ENCODE data around the gene MN1. TPM values are rescaled to one million over a fixed set of nuclear protein-coding genes. Genes with fewer than 3 reads are reported as not detected.

MN1 gene
- total and polyA plus RNA-seq, 2 of the 8 experiments (the other 6 are each of a cell fraction or from before 2014, with no cell fraction given), result 3.1 to 4.9 TPM

GRCh38 chr22:27820896-27821866, 19.6 kb upstream of the MN1 start:
- Histone ChIP-seq H3K79me2 (ENCODE audit: control insufficient read depth in 1 of 2, insufficient read depth in 2 of 2, low read length in 2 of 2) (no peaks in the 10 kb centered on the region), H3K18ac (ENCODE audit: extremely low read depth, low read length) (no peak overlapping the region), H3K9ac (replicated peaks in 1 of 4; ENCODE audit: extremely low read depth in 1 of 4, low read depth in 3 of 4, low read length in 3 of 4) (no peak overlapping the region), H3K27me3 (replicated peaks in 1 of 4; ENCODE audit: control insufficient read depth in 3 of 4, extremely low read depth in 1 of 4, insufficient read depth in 3 of 4, low read length in 3 of 4) (no peaks in the 10 kb centered on the region), H2BK15ac (ENCODE audit: low read length) (0 out of 2 replicates have a peak overlapping the region, but pooled peaks have one; percentile 40), H3K79me1 (ENCODE audit: low read depth, low read length) (no peaks in the 10 kb centered on the region), H2BK5ac (ENCODE audit: low read depth, low read length) (no peak overlapping the region), H3K4ac (replicated peaks; ENCODE audit: insufficient read length, low read depth, low read length) (no peak overlapping the region), H2AK5ac (ENCODE audit: low read depth, low read length) (peak overlapping the region; percentile 6; the same call in 1 of the 2 replicates), H3K56ac (replicated peaks; ENCODE audit: insufficient read length, low read depth, low read length) (no peak overlapping the region), H4K5ac (ENCODE audit: insufficient read length, low read depth, low read length) (no peak overlapping the region), H2BK12ac (ENCODE audit: low read depth, low read length) (peak overlapping the region; percentile 68; the same call in 1 of the 2 replicates), H2BK20ac (ENCODE audit: low read length) (no peak overlapping the region), H4K20me1 (replicated peaks in 1 of 2; ENCODE audit: control insufficient read depth in 1 of 2, insufficient read depth in 2 of 2, low read length in 2 of 2) (no peaks in the 10 kb centered on the region), H3K27ac (ENCODE audit: low read depth, low read length) (no peak overlapping the region), H3K9me3 (ENCODE audit: insufficient read depth in 2 of 2, low read depth in 1 of 2, low read length in 1 of 2) (no peaks in the 10 kb centered on the region), H3K4me2 (ENCODE audit: insufficient read depth in 1 of 2, low read depth in 2 of 2, low read length in 2 of 2) (no peak overlapping the region), H3K36me3 (ENCODE audit: control insufficient read depth in 2 of 4, insufficient read depth in 4 of 4, low read length in 3 of 4) (no peaks in the 10 kb centered on the region), H3K23me2 (ENCODE audit: low read depth, low read length) (no peaks in the 10 kb centered on the region), H3K23ac (ENCODE audit: insufficient read length) (no peak overlapping the region), H2AFZ (ENCODE audit: low read length) (0 out of 2 replicates have a peak overlapping the region, but pooled peaks have one; percentile 13), H2BK120ac (replicated peaks; ENCODE audit: low read depth, low read length) (no peak overlapping the region), H4K91ac (replicated peaks; ENCODE audit: insufficient read length, low read length) (no peak overlapping the region), H3K4me3 (ENCODE audit: extremely low read depth in 1 of 4, insufficient read depth in 2 of 4, low read depth in 3 of 4, low read length in 4 of 4) (no peak overlapping the region), H4K8ac (ENCODE audit: extremely low read depth, insufficient read depth, low read length) (no peak overlapping the region), H3K14ac (ENCODE audit: insufficient read length) (no peak overlapping the region), H3K4me1 (replicated peaks in 1 of 4; ENCODE audit: control insufficient read depth in 3 of 4, insufficient read depth in 4 of 4, low read length in 3 of 4) (peaks cover 0 to 6% (median 0%) of the 10 kb centered on the region in 4 experiments; a peak in 2 of 7 replicates)
- no peak for FAIRE-seq
- ChIA-PET CTCF (ENCODE audit: partially characterized antibody) (interaction anchor here (1.1 kb wide), 1 partner anchor 16 kb away, joined by 3 read pairs; no protein-coding TSS in a partner anchor), POLR2A (ENCODE audit: partially characterized antibody) (no interaction called here)
- TF ChIP-seq, protein P1, sequence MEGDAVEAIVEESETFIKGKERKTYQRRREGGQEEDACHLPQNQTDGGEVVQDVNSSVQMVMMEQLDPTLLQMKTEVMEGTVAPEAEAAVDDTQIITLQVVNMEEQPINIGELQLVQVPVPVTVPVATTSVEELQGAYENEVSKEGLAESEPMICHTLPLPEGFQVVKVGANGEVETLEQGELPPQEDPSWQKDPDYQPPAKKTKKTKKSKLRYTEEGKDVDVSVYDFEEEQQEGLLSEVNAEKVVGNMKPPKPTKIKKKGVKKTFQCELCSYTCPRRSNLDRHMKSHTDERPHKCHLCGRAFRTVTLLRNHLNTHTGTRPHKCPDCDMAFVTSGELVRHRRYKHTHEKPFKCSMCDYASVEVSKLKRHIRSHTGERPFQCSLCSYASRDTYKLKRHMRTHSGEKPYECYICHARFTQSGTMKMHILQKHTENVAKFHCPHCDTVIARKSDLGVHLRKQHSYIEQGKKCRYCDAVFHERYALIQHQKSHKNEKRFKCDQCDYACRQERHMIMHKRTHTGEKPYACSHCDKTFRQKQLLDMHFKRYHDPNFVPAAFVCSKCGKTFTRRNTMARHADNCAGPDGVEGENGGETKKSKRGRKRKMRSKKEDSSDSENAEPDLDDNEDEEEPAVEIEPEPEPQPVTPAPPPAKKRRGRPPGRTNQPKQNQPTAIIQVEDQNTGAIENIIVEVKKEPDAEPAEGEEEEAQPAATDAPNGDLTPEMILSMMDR (IDR thresholded peaks at IDR 0.05; ENCODE audit: control extremely low read depth in 1 of 3, insufficient read depth in 1 of 3, low read depth in 1 of 3, low read length in 3 of 3), result peak in 1 of 3 experiments; percentile 21; a peak in 1 of 4 replicates
- TF ChIP-seq RAD21 (IDR thresholded peaks at IDR 0.05 in 1 of 2, conservative IDR thresholded peaks at IDR 0.05 in 1 of 2; ENCODE audit: low read depth in 2 of 2, low read length in 2 of 2) (peak; percentile 36 to 55), POLR2A (IDR thresholded peaks at IDR 0.05; ENCODE audit: control extremely low read depth in 1 of 2, low read depth in 2 of 2, low read length in 2 of 2) (no peak)
- 85% methylated on average over 22 of the region's 22 CpGs; no CpG with 5 or more reads in 1 of the 2 experiments for WGBS, 2 experiments (ENCODE audit: extremely low coverage in 1 of 2, insufficient coverage in 1 of 2, insufficient read length in 1 of 2, insufficient replicate concordance in 2 of 2, low coverage in 1 of 2, low lambda C conversion rate in 2 of 2, missing lambda C conversion rate in 1 of 2)
- no peak for DNase-seq (ENCODE audit: low read depth in 1 of 2, low spot score in 2 of 2)
